Glomerular visceral epithelial cell (primary cell): Measurements from ENCODE around the gene CEP112.
"Not testable (repeated sequence)": the region's sequence is repeated elsewhere in the genome, so short reads cannot be mapped to it uniquely, and the experiment has no call there.

Experiments used
- DNase-seq: peaks from one replicate; pipeline ENCODE4 v3.0.0-alpha.2; 2016; ENCODE audit errors: extremely low spot score

The CEP112 gene

GRCh38 chr17:65684631-65685030 is 507.3 kb downstream of the CEP112 start:
- DNase-seq, result no peak

- no peak for DNase-seq
Measured at GRCh38 chr17:65683428-65683827, 508.5 kb downstream of the CEP112 start.

GRCh38 chr17:65681763-65682162 is 510.2 kb downstream of the CEP112 start:
- DNase-seq, result not testable (repeated sequence)

GRCh38 chr17:65679165-65679845 is 512.6 kb downstream of the CEP112 start:
- no peak for DNase-seq

DNA sequence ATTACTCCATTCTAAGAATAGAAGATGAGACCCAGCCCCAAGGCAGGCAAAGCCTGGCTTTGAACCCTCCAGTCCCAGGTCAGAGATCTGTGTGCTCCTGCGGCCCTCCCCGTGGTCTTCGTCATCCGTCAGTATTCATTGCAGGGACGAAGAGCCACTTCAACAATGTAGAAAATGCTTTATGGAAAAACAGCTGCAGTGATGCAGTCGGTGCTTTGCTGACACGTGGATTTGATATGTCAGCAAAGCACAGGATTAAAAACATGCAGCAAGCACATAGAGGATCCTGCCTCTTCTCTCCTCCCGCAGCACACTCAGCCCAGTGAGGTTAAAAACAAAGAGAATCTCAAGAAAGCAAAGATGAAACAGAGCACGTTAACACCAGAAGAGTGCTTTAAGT is 513.4 kb downstream of the CEP112 start:
- DNase-seq, result no peak

GRCh38 chr17:65677932-65678331 is 514.0 kb downstream of the CEP112 start:
- DNase-seq, result peak; percentile 12

GRCh38 chr17:65674246-65675045 is 517.5 kb downstream of the CEP112 start:
- no peak for DNase-seq

DNA sequence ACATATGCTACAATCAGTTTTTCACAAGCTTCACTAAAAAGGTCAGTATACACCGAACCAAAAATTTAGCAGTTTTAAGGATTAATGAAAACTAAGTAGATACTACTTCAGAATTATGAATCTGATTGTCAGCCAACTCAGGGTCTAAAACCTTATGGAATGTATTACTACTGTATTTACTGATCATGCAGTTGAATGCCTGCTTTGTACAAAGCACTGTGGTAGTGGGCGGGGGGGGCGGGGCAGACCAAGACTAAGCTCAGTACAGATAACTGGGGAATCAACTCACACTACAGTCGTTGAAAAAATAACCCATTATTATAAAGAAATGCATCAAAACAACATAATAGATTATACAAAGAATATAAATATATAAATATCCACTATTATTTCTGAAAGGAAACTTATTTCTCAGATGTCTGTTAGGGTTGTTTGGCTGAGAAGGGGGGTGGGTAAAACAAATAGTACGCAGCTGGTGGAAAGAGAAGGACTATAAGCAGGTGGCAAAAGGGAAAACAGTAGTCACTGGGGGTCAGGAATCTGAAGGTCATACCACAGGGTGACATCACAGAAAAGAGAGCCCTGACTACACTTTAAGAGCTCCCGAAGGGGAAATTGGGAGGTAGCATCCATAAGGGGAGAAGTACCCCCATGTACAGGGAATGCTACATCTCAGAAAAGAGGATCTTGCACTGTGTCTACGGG is 521.1 kb downstream of the CEP112 start:
- no peak for DNase-seq

GRCh38 chr17:65668211-65668610 is 523.7 kb downstream of the CEP112 start:
- DNase-seq, result no peak

DNA sequence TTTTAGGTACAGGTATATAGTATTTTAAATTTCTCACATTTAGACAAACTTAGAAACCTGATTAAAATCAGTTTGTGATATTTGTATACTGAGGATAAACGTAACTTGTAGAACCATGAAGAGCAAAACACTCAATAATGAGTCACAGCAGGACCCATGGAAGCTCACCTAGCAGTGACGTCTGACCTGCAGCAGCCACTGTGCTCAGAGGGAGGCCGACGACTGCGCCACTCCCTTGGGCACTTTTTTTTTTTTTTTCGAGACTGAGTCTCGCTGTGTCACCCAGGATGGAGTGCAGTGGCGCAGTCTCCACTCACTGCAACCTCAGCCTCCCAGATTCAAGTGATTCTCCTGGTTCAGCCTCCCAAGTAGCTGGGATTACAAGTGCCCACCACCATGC is 524.3 kb downstream of the CEP112 start:
- no peak for DNase-seq

DNA sequence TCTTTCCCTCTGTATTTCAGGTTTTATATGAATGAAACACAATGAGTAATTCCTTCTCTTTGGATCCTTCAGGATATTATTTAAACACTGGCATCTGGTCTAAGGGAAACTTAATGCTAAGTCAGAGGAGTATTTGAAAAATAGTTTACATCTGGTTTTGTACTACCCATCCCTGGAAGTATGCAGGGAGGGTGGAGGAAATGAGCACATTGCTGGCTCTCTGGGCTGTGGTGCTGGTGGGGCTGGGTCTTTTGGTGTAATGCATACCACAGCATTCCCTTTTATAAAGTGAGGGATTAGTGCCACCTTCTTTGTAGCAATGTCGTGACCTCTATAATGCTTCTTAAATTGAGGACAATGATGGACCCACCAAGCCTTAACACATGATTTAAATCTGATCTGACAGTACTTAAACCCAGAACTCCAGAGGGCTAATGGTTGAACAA is 525.0 kb downstream of the CEP112 start:
- no peak for DNase-seq

DNA sequence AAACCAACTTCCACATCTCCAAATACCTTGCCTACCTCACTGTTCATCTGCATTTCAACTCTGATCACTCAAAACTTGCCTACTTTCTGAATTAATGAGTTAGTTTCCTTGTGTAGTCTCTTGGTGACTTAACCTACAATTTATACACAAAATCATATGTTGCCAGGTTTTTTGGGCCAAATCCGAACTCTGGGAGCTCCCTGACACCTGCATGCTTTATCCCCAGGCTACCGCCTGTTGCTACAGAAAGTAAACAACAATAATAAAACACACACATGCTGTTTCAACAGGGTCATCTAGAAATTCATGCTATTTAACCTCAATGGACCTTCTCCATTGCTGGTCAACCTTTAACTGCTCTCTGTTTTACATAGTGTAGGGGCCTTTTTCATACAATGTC is 526.0 kb downstream of the CEP112 start:
- no peak for DNase-seq

GRCh38 chr17:65664696-65665095 is 527.2 kb downstream of the CEP112 start:
- DNase-seq, result no peak

DNA sequence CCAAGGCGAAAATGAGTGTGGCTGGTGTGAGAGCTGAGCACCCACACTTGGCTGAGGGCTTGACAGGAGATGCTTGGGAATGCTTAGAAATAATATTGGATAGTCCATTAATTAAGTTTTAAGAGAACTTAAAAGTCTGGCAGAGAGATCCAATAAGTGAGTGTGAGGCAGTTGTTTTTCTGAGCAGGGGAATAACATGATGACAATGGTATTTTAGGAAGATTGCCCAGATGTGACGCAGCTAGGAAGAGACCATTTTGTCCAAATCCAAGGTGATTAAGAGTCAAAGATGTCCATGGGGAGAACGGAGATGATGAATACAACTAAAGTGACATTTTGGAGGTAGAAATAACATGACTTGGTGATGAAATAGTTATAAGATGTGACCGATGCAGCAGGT is 527.7 kb downstream of the CEP112 start:
- DNase-seq, result no peak

DNA sequence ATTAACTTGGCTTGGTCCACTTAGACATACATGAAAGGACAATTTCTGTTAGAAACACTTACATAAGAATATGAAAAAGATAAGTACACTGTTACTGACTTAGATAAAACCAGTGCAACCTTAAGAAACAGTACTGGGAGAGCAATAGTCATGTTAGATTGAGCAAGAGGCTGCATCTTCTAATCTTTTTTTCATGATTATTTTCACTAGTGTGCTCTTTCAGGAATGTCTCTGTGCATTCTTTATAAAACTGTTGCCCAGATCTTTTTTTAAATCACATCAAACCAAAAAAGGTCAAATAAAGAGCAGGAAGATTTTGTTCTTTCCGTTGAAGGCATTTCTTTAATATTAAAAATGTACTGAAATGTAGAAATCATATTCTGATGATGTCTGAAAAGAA is 529.7 kb downstream of the CEP112 start:
- DNase-seq, result no peak

- DNase-seq, result no peak
Measured at GRCh38 chr17:65660947-65661346, 531.0 kb downstream of the CEP112 start.

DNA sequence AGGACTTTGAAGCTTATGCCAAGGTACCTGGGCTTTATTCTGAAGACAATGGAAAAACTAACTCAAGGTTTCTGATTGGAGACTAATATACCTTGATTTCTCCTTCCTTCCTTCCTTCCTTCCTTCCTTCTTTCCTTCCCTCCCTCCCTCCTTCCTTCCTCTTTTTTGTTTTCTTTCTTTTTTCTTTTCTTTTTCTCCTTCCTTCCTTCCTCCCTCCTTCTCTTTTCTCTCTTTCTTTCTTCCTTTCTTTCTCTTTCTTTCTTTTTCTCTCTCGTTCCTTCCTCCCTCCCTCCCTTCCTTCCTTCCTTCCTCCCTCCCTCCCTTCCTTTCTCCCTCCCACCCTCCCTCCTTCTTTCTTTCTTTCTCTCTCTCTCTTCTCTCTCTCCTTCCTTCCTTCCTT is 531.9 kb downstream of the CEP112 start:
- no peak for DNase-seq

DNA sequence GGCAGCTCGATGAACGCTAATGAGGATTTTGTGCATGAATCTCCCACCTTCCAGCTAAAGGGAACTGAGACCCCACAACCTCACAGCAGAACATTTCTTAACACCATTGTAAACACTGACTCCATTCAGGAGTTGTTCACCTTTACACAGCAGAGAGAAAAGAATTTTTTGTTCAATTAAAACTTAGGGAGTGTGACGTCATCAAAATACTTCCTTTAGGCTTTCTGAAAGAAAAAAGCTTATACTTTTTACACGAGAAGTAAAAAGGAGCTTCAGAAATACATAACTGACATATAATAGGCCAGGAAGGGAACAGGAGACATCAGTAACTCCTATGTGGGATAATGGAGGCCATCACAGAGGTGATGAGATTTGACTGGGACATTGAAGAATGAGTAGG is 532.4 kb downstream of the CEP112 start:
- DNase-seq, result no peak

GRCh38 chr17:65657251-65657828 is 534.6 kb downstream of the CEP112 start:
- no peak for DNase-seq

- no peak for DNase-seq
Measured at GRCh38 chr17:65656390-65657250, 535.3 kb downstream of the CEP112 start.

- no peak for DNase-seq
Measured at GRCh38 chr17:65655706-65656105, 536.2 kb downstream of the CEP112 start.
